GM18517 (cell line): ENCODE measurements around the gene ASTN2.
"Not testable (repeated sequence)": the region's sequence is repeated elsewhere in the genome, so short reads cannot be mapped to it uniquely, and the experiment has no call there.

Experiments used
- ATAC-seq: cut with Tn5 transposase; IDR thresholded peaks from one replicate; pipeline ENCODE4 v1.9.1; 2021; ENCODE audit warnings: mild to moderate bottlenecking, moderate library complexity; ENCODE audit not compliant: unreplicated experiment

The ASTN2 gene

DNA sequence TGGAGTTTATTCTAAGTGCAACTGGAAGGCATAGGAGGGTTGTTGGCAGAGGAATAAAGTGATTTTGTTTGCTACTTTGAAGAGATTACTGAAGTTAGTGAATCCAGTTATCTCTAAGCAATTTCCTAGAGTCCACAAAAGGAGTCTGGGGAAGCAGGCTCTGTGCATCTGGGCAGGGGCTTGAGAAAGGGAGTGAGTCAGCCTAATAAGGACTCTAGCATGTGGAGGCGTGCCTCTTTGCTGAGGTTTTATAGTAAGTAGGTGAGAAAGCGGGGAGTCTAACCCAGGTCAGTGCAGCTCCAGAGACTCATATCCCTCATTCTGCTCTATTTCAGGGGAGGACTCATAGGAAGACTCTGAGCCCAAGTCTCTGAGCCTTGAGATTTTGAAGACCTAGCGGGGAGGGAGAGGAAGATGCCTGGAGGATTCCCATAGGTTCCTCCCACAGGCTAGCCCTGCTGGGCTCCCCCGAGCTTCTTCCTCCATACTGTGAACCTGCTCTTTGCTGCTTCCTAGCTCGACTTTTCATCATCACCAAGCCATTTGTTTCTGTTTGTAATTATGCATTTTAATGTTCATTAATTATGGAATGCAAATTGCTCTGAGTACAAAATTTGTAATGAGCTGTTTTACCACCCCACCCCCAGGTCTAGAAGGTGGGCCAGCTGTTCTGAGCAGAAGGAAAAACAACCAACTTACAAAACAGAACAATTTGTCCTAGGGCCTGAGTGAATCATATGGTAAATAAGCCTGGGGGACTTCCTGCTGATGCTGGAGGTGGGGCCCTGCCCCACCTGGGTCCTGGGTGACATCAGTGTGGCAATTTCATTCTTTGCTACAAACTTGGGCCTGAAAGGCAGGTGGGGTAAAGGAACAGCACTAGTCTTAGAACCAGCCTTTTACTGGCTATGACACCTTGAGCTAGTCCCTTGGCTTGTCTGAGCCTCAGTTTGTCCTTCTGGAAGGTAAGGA lies 577.6 kb downstream of the ASTN2 start:
- ATAC-seq: no peak

DNA sequence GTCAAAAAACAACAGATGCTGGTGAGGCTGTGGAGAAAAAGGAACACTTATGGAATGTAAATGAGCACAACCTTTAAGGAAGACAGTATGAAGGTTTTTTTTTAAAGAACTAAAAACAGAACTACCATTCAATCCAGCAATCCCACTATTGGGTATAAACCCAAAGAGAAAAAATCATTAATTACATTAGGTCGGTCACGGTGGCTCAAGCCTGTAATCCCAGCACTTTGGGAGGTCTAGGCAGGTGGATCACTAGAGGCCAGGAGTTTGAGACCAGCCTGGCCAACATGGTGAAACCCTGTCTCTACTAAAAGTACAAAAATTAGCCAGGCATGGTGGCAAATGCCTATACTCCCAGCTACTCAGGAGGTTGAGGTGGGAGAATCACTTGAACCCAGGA lies 584.5 kb downstream of the ASTN2 start:
- not testable (repeated sequence) for ATAC-seq

DNA sequence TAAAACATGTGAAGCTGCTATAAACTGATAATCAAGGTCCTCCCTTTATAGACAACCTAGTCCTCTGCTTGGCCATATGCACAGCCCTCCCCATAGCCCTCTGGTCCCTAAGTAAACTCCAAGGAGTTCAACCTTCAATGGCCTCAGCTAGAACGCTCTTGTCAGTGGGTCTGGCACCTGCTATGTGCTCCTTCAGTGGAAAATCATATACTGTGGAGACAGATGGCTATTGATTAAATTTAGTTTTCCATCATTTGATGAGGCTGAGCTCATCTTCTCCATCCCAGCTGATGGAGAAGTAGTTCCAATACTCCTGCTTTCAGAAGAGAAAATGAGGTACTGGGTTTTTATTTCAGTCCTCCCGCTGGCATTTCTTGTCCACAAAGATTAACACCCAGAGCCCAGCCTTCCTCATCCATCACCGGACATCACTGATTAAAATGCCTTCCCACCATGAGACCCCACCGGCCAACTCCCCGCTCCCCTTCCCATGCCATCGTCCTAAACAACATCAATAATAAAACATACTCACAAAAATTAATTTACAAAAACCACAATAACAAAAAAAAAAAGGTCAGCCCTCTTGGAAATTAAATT lies 593.1 kb downstream of the ASTN2 start:
- ATAC-seq: no peak

DNA sequence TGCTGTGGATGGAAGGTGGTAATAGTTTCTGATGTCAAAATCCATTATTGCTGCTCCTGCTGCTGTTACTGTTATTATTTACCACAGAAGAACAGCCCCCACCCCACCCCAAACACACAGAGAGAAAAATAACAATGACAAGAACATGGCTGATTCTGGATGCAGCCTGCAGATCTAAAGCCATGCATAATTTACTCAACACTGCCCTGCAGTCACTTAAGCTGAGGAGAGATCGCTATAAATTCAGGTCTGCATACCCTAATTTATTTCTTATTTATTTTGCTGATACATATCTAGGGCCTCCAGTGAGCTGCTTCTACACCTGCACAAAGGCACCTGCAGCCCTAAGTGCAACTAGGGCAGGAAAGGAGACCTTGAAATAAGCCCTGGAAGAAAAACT lies 595.7 kb downstream of the ASTN2 start:
- no peak for ATAC-seq

DNA sequence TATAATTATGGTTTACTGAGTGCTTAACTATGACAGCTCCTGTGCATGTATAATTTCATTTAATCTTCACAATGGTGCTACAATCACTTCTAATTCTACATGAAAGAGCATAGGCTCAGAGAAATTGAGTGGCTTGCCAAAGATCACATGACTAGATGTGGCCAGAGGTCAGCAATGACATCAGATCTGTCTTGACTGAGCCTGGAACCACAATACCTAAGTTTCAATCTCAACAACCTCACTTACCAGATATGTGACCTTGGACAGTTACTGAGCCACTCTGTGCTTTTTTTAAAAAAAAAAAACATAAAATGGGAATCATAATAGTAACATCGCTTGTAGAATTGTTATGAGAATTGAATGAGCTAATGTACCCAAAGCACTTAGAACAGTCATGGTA lies 597.1 kb downstream of the ASTN2 start:
- ATAC-seq: no peak

DNA sequence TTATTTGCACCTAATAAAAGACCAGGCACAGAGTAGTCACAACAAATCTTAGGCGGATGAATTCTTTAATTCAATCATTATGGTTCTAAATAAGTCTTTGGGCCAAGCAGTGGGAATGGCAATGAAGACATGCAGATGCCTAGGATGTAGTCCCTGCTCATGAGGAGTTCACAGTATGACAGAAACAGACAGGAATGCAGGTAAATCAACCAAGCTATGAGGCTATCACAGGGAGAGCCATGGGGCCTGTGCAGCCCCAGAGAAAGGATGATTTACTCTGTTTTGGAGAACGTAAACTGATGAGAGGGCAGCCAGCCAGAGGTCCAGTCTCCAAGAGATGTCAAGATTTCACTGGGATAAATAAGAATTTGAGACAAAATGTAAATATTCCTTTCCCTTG lies 598.4 kb downstream of the ASTN2 start:
- no peak for ATAC-seq

DNA sequence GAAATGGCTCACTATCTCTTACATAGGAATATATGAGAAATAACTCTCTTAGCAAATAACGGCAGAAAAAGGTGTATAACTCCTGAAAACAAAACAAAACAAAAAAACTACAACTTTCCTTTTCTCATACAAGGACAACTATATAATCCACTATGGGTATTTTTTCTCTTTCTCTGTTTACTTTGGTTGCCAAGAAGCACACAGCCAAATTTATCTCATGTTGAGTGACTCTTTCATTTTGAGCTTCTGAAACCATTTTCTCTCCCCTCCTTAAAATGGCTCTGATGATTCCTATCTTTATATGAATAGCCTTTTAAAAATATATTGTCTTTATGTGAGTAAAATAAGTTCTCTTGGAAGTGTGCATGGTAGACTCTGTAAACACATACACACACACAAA lies 599.0 kb downstream of the ASTN2 start:
- ATAC-seq: no peak

DNA sequence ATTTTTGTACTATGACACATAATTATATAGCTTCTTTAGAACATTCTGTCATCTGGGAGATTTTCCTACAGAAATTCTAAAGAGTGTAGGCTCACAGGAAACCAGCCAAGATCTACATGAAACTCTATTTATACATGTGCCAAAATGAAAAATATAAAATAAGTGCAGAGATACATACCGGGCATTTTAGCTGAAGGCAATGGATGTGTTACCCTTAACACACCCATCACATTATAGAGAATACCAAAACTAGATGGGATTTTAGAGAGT lies 601.9 kb downstream of the ASTN2 start:
- ATAC-seq: no peak

DNA sequence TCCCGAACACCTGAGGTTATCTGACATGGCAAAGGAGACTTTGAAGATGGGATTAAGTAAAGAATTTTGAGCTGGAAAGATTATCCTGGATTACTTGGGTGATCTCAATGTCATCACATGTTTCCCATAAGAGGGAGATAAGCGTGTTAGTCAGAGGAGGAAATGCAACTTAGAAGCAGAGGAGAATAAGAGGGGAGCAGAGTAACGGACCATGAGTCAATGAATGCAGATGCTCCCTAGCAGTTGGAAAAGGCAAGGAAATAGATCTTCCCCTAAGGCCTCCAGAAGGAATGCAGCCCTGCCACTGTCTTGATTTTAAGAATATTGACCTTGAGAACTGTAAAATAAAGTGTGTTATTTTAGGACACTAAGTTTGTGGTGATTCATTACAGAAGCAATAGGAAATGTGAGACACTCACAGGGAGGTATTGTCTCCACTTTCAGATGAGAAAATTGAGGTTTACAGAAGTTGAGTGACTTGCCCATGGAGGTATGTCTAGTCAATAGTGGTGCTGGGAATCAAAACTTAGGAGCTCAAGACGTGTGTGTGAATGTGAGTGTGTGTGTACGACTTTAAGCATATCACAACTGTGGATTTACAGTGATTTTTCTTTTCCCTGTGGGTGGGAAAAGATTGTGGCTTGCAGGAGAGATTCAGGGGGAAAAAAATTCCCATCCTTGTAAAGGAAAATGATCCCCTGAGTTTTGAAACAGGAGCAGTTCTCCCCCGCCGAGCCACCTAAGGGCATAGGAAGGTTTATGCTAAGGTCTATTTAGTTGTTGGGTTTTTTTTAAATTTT lies 602.4 kb downstream of the ASTN2 start:
- ATAC-seq: no peak

DNA sequence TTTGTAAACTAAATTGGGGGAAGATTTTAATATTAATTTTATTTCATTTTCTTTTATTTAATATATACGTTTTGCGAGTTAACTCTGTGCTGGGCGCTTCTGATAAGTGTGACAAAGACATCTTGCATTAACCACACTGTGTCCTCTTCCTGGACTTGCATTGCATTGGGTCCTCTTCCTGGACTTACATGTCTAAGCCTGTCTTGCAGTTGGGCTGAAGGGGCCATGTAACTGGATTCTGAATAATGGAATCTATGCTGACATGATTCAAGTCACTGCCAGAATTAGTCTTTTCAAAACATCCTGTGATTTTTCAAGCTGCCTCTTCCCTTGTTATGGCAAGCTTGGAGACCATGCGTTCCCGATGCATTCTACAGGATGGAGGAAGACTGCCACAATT lies 605.2 kb downstream of the ASTN2 start:
- no peak for ATAC-seq

DNA sequence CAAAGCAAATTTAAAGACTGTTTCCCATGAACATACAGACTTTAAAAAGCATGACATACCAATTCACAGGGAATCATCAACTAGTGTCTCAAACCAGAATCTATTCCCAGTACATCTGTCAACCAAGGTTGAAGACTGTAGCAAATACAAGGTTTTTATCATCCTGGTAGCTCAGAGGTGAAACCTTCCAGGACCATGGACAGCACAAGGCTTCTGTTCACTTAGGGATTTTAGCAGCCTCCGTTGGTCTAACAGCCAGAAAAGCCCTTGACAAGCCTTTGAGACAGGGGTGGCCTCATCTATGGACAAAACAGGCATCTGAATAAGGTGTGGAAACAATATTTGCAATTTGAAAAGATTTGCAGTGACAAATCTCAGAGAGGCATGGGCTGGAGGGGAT lies 608.8 kb downstream of the ASTN2 start:
- no peak for ATAC-seq

DNA sequence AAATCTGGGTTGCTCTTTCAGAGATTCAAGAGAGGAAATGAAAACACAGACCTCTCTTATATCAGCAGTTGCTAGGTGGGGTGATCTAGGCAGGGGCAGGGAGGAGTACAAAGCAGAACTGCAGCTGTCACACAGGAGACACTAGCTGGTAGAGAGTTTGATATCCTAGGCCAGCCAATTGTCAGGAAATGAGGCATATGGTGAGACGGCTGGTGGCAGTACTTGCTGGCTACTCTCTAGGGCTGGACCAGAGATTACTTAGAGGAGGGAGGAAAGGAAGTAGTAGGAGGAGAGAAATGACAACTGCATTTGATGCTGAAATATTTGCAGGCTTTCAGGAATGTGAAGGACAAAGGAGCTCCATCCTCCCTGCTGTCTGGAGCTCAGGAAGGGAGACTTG lies 614.0 kb downstream of the ASTN2 start:
- no peak for ATAC-seq

DNA sequence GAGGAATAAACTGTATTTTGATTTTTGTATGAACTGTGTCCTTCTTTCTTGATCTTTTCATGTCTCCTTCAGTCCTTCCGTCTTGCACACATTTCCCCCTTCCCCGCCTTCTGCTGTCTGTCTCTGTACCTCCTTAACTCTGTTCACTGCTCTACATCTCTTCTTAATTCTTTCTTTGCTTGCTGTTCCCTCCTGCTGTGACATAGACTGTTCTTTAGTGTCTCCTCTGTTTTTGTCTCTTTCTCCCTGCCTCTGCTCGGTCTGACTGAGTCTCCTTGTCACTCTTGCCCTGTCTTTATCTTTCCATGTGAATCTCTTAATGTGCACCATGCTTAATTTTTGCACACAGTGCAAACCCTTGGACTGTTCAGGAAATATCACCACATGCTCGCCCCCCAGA lies 614.8 kb downstream of the ASTN2 start:
- ATAC-seq: no peak

DNA sequence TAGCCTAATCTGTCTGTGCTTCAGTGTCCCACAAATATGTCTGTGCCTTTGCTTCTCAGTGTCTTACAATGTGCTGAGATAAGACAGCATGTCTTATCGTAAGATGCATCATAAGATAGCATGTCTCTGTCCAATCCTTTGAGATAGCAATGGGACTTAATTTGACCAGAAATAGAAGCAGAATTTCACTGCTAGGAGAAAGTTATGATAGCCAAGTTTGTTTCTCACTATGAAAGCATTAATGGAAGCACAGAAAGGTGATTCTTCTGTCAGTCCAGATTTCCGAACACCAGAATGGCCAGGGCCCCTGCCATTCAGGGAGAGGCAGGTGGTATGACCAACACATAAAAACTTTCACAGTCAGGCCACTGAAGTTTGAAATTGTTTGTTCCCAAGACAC lies 616.3 kb downstream of the ASTN2 start:
- no peak for ATAC-seq

DNA sequence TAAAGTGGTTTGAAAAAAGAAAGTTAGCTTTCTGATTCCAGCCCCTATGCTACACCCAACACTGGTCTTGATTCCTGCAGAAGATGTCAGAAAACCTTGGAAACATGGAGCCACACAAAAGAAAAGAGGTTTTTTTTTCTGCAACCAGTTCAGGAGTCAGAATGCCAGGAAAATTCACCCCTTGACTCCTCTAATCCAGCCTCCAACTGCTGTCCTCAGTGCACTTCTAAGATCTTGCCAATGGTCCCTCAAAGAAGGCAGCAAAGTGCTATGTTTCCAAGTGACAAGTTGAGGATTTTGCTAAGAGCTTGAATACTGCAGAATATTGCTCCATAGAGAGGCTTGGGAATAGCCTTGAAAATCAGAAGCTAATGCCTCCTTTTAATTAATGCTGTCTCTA lies 617.6 kb downstream of the ASTN2 start:
- no peak for ATAC-seq

DNA sequence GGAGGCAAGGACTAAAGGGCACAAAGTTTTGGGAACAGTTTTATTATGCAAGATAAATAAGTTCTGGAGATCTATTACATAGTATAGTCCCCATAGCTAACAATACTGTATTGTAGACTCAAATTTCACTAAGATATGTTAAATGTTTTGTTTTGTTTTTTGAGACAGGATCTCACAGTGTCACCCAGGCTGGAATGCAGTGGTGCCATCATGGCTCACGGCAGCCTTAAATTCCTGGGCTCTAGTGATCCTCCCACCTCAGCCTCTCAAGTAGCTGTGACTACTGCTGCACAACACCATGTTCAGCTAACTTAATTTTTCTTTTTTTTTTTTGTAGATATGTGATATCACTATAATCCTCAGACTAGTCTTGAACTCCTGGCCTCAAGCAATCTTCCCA lies 618.2 kb downstream of the ASTN2 start:
- no peak for ATAC-seq

DNA sequence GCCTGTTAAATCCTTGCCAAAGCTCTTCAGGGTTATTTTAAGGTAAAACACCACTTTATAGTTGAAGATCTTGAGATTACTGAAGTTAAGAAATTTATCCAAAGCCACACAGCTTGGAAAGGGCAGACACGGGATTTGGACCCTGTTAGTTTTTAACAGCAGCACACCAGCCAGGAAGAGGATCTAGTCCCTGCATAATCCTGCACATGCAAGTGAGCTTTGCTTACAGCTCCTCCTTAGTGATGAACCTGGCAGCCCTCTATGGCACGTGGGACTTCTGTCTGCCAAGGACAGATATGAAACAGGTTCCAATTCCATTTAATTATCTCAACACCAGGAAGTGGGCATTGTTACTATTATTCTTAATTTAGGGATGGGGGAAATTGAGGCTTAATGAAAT lies 619.0 kb downstream of the ASTN2 start:
- no peak for ATAC-seq

DNA sequence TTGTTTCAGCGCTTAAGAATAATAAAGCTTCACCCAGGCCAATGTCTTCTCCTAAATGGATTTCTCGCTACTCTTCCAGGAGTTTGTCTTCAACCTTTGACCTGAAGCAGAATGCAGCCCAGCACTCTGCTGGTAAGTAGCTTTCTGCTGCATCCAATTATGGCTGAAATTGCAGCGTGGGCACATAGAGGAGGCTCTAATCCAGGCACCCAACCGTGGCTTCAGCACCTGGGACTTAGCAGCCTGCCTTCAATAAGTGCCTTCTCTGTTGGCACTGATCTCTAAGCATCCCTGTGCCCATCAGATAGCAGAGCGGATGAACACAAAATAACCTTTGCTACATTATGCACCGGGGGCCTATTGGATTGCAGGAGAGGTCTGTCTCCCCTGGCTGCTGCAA lies 622.6 kb downstream of the ASTN2 start:
- no peak for ATAC-seq

DNA sequence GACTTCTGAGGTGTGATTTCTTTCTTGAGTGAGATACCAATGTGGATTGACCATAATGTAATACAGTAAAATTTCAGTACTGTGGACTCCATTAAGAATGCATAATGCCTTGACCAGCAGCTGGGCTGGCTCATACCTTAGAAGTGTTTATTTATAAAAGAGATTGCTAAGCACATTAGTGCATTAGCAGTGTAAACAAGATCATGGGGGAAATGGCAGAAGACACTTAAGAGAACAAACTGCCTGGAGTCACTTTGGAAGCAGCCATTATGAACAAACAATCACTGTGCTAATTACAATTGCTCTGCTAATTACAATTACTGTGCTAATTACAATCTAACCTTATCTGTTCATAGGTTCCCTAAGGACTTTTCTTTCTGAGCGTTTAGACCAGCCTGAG lies 623.5 kb downstream of the ASTN2 start:
- ATAC-seq: no peak

DNA sequence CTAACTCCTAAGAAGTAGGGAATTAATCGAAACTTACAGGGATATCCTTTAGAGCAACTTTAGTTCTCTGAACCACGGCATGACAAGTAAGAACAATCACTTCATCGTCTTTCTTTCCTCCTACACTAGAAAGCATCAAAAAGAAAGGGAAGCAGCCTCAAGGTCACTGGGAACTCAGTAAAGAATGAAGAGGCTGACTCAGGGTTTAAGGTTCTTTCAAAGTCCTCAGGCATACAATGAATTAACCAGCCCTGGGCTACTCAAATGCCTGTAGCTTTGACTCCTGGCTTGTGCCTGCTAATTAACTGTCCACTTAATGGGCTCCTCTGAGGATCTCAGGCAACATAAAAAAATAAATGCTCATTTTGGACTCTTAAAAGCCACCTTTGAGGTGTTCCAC lies 625.8 kb downstream of the ASTN2 start:
- ATAC-seq: no peak

DNA sequence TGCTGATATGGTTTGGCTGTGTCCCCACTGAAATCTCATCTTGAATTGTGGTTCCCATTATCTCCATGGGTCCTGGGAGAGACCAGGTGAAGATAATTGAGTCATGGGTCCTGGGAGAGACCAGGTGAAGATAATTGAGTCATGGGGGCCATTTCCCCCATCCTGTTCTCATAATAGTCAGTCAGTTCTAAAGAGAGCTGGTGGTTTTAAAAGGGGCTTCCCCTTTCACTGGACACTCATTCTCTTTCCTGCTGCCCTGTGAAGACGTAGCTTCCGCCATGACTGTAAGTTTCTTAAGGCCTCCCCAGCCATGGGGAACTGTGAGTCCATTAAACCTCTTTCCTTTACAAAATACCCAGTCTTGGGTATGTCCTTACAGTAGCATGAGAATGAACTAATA lies 628.1 kb downstream of the ASTN2 start:
- no peak for ATAC-seq

DNA sequence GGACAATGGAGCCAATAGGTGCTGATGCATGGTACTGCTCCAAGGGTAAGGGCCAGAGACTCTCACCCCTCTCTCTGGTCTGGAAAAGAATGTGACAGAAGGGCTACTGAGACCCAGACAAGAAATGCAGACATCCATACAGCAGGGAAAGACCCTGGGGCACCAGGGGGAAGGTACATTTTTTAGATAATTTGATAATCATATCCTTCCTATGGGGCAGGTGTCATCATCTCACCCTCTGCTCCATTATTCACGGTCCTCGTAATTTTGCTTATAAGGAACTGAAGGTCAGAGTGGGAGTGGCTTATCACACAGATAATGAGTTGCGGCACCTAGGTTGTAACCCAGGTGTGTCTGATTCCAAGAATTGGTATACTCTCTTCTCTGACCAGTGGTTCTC lies 637.7 kb downstream of the ASTN2 start:
- no peak for ATAC-seq
